SU-DHL-6 (cell line): Measurements from ENCODE around the gene KIF17.

Source experiments
- CTCF ChIP-seq: fragments of 200-600 bp; sonication (generic); IDR thresholded peaks from one replicate; pipeline ENCODE4 v1.5.1; 2017; ENCODE audit warnings: antibody characterized with exemption, mild to moderate bottlenecking, low read length, moderate library complexity; ENCODE audit not compliant: insufficient read depth, poor library complexity, severe bottlenecking
- EZH2phosphoT487 ChIP-seq: fragments of 200-600 bp; sonication (generic), shearing (Covaris generic); conservative IDR thresholded peaks from 2 replicates; pipeline ENCODE4 v1.6.1; 2018; ENCODE audit warnings: mild to moderate bottlenecking, antibody characterized with exemption, low read length, moderate library complexity, mixed read lengths

GRCh38 chr1:20668581-20668980, 49.2 kb downstream of the KIF17 start:
- TF ChIP-seq CTCF (no peak), EZH2phosphoT487 (no peak)
